ENCODE measurements around the gene COL23A1.
A peak's percentile ranks its signal among the peaks of the same experiment; 100 is the strongest.

The COL23A1 gene

DNA sequence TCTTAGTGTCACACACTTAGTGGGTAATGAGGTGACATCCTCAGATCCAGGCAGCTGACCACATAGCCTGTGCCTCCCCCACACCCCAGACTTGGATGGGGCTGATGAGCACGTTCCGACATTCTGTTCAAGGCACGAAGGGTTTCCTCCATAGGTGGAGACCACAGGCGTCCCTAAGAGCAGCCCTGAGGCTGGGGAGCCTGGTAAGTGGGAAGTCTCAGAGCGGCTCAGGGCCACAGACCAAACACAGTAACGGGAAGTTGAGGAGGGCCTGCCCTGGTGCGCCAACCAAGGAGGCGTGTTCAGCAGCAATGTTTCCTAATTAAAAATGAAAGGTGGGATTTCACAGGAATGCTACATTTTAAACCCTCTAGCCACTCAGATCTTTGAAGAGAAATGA is 255.3 kb downstream of the COL23A1 start:
- ChIA-PET POLR2A (ENCODE audit: low non-redundant PET) (no interaction called here), CTCF (no interaction called here)
- TF ChIP-seq, protein P1, sequence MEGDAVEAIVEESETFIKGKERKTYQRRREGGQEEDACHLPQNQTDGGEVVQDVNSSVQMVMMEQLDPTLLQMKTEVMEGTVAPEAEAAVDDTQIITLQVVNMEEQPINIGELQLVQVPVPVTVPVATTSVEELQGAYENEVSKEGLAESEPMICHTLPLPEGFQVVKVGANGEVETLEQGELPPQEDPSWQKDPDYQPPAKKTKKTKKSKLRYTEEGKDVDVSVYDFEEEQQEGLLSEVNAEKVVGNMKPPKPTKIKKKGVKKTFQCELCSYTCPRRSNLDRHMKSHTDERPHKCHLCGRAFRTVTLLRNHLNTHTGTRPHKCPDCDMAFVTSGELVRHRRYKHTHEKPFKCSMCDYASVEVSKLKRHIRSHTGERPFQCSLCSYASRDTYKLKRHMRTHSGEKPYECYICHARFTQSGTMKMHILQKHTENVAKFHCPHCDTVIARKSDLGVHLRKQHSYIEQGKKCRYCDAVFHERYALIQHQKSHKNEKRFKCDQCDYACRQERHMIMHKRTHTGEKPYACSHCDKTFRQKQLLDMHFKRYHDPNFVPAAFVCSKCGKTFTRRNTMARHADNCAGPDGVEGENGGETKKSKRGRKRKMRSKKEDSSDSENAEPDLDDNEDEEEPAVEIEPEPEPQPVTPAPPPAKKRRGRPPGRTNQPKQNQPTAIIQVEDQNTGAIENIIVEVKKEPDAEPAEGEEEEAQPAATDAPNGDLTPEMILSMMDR (conservative IDR thresholded peaks at IDR 0.05; ENCODE audit: low read depth), result no peak
- DNase-seq (ENCODE audit: low spot score), result no peak
- H3K27ac ChIP-seq, result no peak overlapping the region

DNA sequence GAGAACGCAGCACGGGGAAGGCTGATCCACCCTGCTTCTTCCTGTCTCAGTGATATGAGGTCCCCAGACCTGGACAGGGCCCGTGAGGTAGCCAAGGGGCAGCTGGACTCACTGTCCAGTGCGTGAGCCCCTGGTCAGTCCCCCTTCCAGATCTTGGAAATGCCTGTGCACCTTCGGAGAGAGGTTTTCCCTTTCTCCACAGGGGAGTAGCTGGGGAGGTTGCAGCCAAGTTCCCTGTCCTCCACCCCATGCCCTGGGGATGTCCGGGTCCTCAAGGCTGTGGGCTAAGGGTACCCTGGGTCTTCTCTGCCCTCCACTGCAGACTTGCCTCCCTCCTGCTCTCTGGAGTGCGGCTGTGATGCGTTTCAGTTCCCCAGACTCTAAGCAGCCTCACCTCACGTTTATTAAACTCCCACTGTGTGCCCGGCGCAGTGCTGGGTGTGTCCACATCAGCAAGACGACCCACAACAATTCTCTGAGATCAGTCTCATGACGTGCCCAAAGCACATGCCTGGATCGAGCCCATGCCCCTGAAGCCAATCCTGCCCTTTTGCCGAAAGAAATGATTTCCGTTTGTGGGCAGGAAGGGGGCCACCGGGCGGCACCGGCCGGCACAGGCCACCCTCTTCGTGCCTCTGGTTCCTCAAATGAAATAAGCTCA is 256.2 kb downstream of the COL23A1 start:
- H3K27ac ChIP-seq, result peak overlapping the region; percentile 91; the same call in 1 of the 2 replicates
- DNase-seq (ENCODE audit: low spot score), result no peak
- POLR2A ChIA-PET (ENCODE audit: low non-redundant PET), result no interaction called here
- CTCF ChIA-PET, result interaction anchor here (0.5 kb wide), 1 partner anchor 8 kb away, joined by 4 read pairs; no protein-coding TSS in a partner anchor
- TF ChIP-seq, protein P1 (conservative IDR thresholded peaks at IDR 0.05; ENCODE audit: low read depth), result no peak

DNA sequence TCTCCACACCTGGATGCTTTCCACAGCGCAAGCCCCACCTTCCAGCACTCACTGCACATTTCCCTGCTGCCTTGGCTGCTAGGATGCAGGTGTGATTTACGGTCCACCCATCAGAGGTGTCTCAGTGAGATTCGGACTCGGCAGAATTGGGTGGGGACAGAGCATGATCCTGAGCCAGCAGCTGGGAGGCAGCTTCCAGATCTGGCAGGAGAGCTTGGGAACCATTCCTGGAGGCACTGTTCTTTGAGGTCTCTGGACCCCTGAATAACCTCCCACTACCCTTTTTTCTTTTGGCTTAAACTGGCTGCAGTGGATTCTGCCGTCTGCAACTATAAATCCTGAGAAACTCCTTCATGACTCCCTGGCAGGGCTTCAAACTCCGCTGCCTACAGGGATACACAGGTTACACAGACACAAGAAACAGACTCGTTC is 258.0 kb downstream of the COL23A1 start:
- no peak for DNase-seq (ENCODE audit: low spot score)
- CTCF ChIA-PET, result interaction anchor here (0.5 to 0.6 kb wide), 2 partner anchors 26 to 97 kb away, joined by 3 to 6 read pairs; no protein-coding TSS in a partner anchor
- POLR2A ChIA-PET (ENCODE audit: low non-redundant PET), result no interaction called here
- peak overlapping the region; percentile 91 for H3K27ac ChIP-seq
- TF ChIP-seq, protein P1 (conservative IDR thresholded peaks at IDR 0.05; ENCODE audit: low read depth), result no peak

DNA sequence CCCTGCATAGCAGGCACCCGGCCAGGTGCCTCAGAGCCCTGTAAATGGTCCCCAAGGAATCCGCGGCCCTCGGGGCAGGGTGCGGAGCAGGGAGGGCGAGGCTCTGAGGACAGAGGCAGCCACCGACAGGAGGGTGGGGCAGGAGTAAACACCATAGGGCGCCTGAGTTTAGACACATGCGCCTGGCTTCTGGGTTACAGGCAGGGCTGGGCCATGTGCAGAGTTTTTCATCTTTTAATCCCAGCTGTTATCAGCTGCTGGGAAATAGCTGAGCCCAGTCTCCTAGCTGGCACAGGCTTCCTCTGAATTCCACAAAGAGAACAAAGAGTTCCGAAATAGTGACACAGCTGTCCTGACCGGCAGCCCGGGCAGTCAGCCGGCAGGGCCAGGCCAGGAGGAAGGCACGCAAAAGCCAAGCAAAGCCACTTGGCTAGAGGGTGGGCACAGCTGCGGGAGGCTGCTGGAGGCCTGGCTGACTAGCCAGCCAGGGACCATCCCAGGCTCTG is 258.6 kb downstream of the COL23A1 start:
- POLR2A ChIA-PET (ENCODE audit: low non-redundant PET), result no interaction called here
- TF ChIP-seq, protein P1 (conservative IDR thresholded peaks at IDR 0.05; ENCODE audit: low read depth), result no peak
- DNase-seq (ENCODE audit: low spot score), result peak; percentile 27
- CTCF ChIA-PET, result interaction anchor here (0.6 to 0.9 kb wide), 2 partner anchors 52 to 97 kb away, joined by 3 to 6 read pairs; no protein-coding TSS in a partner anchor
- H3K27ac ChIP-seq, result peak overlapping the region; percentile 91

DNA sequence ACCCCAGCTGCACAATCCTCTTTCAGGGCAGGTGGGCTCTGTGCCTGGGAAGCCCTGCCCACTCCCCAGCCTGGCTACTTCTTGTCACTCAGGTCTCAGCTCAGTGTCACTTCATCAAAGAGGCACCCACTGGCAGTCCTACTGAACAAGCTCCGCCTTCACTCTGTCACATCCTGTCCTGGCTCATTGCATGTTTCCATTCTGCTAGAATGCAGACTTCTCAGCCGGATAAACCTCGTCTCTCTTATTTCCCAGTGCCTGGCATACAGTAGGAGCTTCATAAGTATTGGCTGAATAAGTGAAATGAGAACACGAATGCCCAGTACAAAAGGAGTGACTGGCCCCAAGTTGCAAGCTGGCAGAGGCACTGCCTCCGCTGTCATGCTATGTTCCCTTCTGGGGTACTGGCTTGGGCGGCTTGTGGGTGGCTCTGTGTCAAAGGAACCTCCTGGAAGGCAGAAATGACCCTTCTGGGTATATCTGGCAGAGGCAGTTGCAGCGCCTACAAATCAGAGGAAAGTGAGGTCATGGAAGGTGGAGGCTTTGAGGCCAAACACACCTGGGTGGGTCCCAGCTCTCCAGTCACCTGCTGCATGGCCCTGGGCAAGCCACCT is 259.3 kb downstream of the COL23A1 start:
- CTCF ChIA-PET, result interaction anchor here (0.5 to 0.9 kb wide), 2 partner anchors 51 to 1961 kb away, joined by 3 read pairs; no protein-coding TSS in a partner anchor

More for the DNA sequence above, 259.3 kb downstream of the COL23A1 start:
- DNase-seq (ENCODE audit: low spot score), result no peak
- H3K27ac ChIP-seq, result peak overlapping the region; percentile 91
- POLR2A ChIA-PET (ENCODE audit: low non-redundant PET), result no interaction called here
- TF ChIP-seq, protein P1 (conservative IDR thresholded peaks at IDR 0.05; ENCODE audit: low read depth), result no peak
